ENCODE data around the gene SFXN5.

DNA sequence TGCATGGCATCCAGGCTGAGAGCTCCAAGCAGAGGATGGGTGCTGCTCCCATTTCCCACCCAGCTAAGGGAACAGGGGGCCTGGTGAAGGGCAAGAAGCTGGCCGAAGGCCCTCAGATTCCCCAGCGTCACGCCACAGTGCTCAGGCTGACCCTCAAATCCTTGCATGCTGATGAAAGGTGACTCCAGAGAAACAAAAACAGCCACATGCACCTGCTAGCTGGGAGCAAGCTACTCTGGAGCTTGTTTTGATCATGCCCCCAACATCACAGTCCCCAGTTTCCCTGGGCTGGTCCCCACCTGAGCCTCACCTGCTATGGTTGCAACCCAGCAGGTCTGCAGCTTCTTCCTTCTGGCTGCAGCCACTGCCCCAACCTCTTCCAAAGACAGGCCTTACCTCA is 28.0 kb upstream of the SFXN5 start:
- TF ChIP-seq GABPA (IDR thresholded peaks at IDR 0.05; ENCODE audit: borderline replicate concordance, insufficient read depth, low read length) (no peak), JUND (IDR thresholded peaks at IDR 0.05; ENCODE audit: low read length) (no peak), SP1 (IDR thresholded peaks at IDR 0.05; ENCODE audit: low read depth, low read length) (no peak)
- TF ChIP-seq, protein P1, sequence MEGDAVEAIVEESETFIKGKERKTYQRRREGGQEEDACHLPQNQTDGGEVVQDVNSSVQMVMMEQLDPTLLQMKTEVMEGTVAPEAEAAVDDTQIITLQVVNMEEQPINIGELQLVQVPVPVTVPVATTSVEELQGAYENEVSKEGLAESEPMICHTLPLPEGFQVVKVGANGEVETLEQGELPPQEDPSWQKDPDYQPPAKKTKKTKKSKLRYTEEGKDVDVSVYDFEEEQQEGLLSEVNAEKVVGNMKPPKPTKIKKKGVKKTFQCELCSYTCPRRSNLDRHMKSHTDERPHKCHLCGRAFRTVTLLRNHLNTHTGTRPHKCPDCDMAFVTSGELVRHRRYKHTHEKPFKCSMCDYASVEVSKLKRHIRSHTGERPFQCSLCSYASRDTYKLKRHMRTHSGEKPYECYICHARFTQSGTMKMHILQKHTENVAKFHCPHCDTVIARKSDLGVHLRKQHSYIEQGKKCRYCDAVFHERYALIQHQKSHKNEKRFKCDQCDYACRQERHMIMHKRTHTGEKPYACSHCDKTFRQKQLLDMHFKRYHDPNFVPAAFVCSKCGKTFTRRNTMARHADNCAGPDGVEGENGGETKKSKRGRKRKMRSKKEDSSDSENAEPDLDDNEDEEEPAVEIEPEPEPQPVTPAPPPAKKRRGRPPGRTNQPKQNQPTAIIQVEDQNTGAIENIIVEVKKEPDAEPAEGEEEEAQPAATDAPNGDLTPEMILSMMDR (IDR thresholded peaks at IDR 0.05; ENCODE audit: control extremely low read depth in 1 of 3, insufficient read depth in 1 of 3, low read depth in 1 of 3, low read length in 3 of 3), result no peak
